ENCODE measurements around the gene DDI2.

DNA sequence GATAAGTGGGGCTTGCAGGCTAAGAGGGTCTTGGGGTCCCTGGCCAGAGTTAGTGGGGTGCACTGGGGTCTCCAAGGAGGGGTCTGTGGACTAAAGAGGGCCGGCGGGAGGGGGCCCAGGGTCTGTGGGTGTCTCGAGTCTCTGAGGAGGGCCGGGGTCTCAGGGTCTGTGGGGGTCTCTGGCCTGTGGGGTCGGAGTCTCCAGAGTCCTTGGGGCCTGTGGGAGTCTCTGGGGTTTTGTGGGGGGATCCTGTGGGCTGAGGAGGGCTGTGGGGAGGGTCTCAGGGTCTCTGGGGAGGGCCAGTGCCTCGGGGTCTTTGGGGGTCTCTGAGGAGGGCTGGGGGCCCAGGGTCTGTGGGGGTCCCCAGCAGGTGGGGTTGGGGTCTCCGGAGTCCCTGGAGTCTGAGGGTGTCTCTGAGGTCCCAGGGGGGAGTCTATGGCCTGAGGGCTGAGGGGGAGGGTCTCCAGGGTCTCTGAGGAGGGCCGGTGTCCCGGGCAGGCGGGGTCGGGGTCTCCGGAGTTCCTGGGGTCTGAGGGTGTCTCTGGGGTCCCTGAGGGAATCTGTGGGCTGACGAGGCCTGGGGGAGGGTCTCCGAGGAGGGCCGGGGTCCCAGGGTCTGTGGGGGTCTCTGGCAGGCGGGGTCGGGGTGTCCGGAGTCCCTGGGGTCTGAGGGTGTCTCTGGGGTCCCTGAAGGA is 66.2 kb downstream of the DDI2 start:
- TF ChIP-seq, protein P1, sequence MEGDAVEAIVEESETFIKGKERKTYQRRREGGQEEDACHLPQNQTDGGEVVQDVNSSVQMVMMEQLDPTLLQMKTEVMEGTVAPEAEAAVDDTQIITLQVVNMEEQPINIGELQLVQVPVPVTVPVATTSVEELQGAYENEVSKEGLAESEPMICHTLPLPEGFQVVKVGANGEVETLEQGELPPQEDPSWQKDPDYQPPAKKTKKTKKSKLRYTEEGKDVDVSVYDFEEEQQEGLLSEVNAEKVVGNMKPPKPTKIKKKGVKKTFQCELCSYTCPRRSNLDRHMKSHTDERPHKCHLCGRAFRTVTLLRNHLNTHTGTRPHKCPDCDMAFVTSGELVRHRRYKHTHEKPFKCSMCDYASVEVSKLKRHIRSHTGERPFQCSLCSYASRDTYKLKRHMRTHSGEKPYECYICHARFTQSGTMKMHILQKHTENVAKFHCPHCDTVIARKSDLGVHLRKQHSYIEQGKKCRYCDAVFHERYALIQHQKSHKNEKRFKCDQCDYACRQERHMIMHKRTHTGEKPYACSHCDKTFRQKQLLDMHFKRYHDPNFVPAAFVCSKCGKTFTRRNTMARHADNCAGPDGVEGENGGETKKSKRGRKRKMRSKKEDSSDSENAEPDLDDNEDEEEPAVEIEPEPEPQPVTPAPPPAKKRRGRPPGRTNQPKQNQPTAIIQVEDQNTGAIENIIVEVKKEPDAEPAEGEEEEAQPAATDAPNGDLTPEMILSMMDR (IDR thresholded peaks at IDR 0.05) = no peak
- no peak for TF ChIP-seq POLR2A (IDR thresholded peaks at IDR 0.05)

All from tibial nerve (tissue), 3 donors.